Measurements from ENCODE around the gene ZSCAN22. TPM values are rescaled to one million over a fixed set of nuclear protein-coding genes. Genes with fewer than 3 reads are reported as not detected.

ZSCAN22 gene
- total and polyA plus RNA-seq, 2 of the 13 experiments (the other 11 are each of a cell fraction or from before 2014, with no cell fraction given), result 2.5 to 3.5 TPM

DNA sequence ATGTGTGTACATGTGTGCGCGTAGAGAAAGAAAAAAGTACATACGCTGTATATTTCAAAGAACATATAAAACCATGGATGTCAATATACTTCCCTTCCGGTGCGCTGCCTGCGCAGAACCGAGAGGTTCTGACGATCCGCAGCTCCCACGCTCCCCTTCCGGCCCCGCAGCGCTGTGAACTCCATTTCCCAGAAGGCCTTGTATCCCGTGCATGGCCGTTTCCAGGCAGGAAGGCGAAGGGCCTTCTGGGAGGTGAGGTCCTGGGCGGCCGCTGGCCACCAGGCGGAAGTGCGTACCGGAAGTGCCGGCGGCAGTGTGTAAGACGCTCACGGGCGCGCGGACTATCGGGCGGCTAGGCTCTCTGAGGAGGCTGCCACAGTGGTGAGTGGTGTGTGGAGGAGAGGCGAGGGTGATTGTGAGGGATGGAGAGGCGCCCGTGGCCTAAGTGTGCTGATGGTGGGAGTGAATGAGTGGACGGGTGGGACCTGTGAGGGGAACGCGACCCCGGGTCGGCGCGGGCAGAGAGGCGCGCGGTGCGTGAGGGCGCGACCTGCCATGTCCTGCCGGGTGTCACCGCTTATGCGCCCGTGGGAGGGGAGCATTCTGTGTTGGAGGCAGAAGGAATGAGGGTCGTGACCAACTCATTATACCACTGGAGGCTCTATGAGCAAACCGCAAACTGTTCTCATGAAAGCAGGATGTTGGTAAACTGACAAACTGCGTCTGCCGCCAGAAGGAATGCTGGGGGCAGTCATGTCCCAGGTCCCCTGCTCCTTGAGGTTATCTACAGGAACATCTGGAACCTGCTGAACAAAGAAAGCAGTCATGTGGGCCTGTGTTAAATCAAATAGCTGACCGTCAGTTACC lies 21.5 kb upstream of the ZSCAN22 start, which contains the start of gene ERVK3-1 (continued):
- TF ChIP-seq, protein P1, sequence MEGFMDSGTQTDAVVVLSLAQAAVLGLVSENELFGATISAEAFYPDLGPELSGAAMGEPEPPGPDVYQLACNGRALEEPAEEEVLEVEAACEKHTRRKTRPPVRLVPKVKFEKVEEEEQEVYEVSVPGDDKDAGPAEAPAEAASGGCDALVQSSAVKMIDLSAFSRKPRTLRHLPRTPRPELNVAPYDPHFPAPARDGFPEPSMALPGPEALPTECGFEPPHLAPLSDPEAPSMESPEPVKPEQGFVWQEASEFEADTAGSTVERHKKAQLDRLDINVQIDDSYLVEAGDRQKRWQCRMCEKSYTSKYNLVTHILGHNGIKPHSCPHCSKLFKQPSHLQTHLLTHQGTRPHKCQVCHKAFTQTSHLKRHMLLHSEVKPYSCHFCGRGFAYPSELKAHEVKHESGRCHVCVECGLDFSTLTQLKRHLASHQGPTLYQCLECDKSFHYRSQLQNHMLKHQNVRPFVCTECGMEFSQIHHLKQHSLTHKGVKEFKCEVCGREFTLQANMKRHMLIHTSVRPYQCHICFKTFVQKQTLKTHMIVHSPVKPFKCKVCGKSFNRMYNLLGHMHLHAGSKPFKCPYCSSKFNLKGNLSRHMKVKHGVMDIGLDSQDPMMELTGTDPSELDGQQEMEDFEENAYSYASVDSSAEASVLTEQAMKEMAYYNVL (CRISPR knock-in tag; IDR thresholded peaks at IDR 0.05; ENCODE audit: borderline replicate concordance), result no peak
- TF ChIP-seq ZNF205 (CRISPR knock-in tag; IDR thresholded peaks at IDR 0.05) (peak; percentile 48; the same call in 1 of the 2 replicates), THAP11 (CRISPR knock-in tag; IDR thresholded peaks at IDR 0.05) (peak; percentile 100), MTA1 (CRISPR knock-in tag; IDR thresholded peaks at IDR 0.05; ENCODE audit: borderline replicate concordance) (peak; percentile 60), ZNF264 (CRISPR knock-in tag; IDR thresholded peaks at IDR 0.05) (no peak), GABPB1 (CRISPR knock-in tag; IDR thresholded peaks at IDR 0.05) (peak; percentile 99), ZNF749 (CRISPR knock-in tag; IDR thresholded peaks at IDR 0.05; ENCODE audit: borderline replicate concordance) (no peak), ZNF883 (CRISPR knock-in tag; IDR thresholded peaks at IDR 0.05; ENCODE audit: not compliant biosample characterization) (no peak), ZNF569 (CRISPR knock-in tag; IDR thresholded peaks at IDR 0.05; ENCODE audit: borderline replicate concordance) (no peak), ZNF292 (CRISPR knock-in tag; IDR thresholded peaks at IDR 0.05; ENCODE audit: borderline replicate concordance, low read depth) (0 out of 2 replicates have a peak, but pooled peaks have one; percentile 37), ZNF713 (CRISPR knock-in tag; IDR thresholded peaks at IDR 0.05) (0 out of 2 replicates have a peak, but pooled peaks have one; percentile 29), NR2F6 (IDR thresholded peaks at IDR 0.05) (no peak), NR2F6 (CRISPR knock-in tag; IDR thresholded peaks at IDR 0.05) (peak; percentile 60; the same call in 1 of the 2 replicates), STAT5B (CRISPR knock-in tag; IDR thresholded peaks at IDR 0.05) (no peak), PHF20 (CRISPR knock-in tag; IDR thresholded peaks at IDR 0.05) (peak; percentile 94), ZFY (CRISPR knock-in tag; IDR thresholded peaks at IDR 0.05) (peak; percentile 71), ZSCAN9 (CRISPR knock-in tag; IDR thresholded peaks at IDR 0.05; ENCODE audit: borderline replicate concordance) (peak; percentile 49; the same call in 1 of the 2 replicates), ZNF615 (CRISPR knock-in tag; IDR thresholded peaks at IDR 0.05; ENCODE audit: borderline replicate concordance) (no peak), ZNF607 (CRISPR knock-in tag; IDR thresholded peaks at IDR 0.05; ENCODE audit: borderline replicate concordance) (no peak)
- TF ChIP-seq, protein P2, sequence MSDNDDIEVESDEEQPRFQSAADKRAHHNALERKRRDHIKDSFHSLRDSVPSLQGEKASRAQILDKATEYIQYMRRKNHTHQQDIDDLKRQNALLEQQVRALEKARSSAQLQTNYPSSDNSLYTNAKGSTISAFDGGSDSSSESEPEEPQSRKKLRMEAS (IDR thresholded peaks at IDR 0.05), result peak; percentile 85
- TF ChIP-seq, protein P3, sequence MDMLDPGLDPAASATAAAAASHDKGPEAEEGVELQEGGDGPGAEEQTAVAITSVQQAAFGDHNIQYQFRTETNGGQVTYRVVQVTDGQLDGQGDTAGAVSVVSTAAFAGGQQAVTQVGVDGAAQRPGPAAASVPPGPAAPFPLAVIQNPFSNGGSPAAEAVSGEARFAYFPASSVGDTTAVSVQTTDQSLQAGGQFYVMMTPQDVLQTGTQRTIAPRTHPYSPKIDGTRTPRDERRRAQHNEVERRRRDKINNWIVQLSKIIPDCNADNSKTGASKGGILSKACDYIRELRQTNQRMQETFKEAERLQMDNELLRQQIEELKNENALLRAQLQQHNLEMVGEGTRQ (IDR thresholded peaks at IDR 0.05; ENCODE audit: low read depth, low read length), result no peak
- TF ChIP-seq, protein P3 (CRISPR knock-in tag; IDR thresholded peaks at IDR 0.05; ENCODE audit: borderline replicate concordance), result no peak
- TF ChIP-seq, protein P4, sequence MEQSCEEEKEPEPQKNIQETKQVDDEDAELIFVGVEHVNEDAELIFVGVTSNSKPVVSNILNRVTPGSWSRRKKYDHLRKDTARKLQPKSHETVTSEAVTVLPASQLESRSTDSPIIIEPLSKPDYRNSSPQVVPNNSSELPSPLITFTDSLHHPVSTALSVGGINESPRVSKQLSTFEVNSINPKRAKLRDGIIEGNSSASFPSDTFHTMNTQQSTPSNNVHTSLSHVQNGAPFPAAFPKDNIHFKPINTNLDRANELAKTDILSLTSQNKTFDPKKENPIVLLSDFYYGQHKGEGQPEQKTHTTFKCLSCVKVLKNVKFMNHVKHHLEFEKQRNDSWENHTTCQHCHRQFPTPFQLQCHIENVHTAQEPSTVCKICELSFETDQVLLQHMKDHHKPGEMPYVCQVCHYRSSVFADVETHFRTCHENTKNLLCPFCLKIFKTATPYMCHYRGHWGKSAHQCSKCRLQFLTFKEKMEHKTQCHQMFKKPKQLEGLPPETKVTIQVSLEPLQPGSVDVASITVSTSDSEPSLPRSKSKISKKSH (CRISPR knock-in tag; IDR thresholded peaks at IDR 0.05; ENCODE audit: borderline replicate concordance), result peak; percentile 81; the same call in 1 of the 2 replicates
- TF ChIP-seq, protein P5, sequence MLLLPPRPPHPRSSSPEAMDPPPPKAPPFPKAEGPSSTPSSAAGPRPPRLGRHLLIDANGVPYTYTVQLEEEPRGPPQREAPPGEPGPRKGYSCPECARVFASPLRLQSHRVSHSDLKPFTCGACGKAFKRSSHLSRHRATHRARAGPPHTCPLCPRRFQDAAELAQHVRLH (CRISPR knock-in tag; IDR thresholded peaks at IDR 0.05; ENCODE audit: borderline replicate concordance, low read depth), result peak; percentile 57; the same call in 1 of the 2 replicates
